Gastroesophageal sphincter (tissue), 4 donors: ENCODE data around the gene LTBP1. TPM values are rescaled to one million over a fixed set of nuclear protein-coding genes. Genes with fewer than 3 reads are reported as not detected.

Experiments used
- ATAC-seq: fragments of 150-250 bp; one replicate; pipeline ENCODE4 v1.9.1; 2016; ENCODE audit warnings: mild to moderate bottlenecking, moderate library complexity
- H3K27ac ChIP-seq, 4 donors: fragments of 200-600 bp; sonication (generic) in 3 of 4; 1 replicate in 3 of 4; 2 replicates in 1 of 4; pipeline ENCODE4 v1.5.1; 2016 to 2019
- H3K27me3 ChIP-seq: fragments of 200-600 bp; sonication (generic); one replicate; pipeline ENCODE4 v1.5.1; 2019
- H3K36me3 ChIP-seq, 2 donors: fragments of 200-600 bp; sonication (generic); one replicate each; pipeline ENCODE4 v1.5.1; 2019; ENCODE audit warnings: control low read depth in 1 of 2
- H3K4me1 ChIP-seq, 3 donors: fragments of 200-600 bp; sonication (generic); 1 replicate in 2 of 3; 2 replicates in 1 of 3; pipeline ENCODE4 v1.5.1; 2016 to 2019; ENCODE audit warnings: control low read depth in 2 of 3
- H3K4me3 ChIP-seq, 2 donors: fragments of 200-600 bp; sonication (generic); one replicate each; pipeline ENCODE4 v1.5.1; 2019; ENCODE audit warnings: mild to moderate bottlenecking in 1 of 2, moderate library complexity in 1 of 2
- H3K9me3 ChIP-seq, 3 donors: fragments of 200-600 bp; sonication (generic); one replicate each; pipeline ENCODE4 v1.5.1; 2017 to 2019; ENCODE audit warnings: control low read depth in 2 of 3
- EP300 ChIP-seq: sonication (generic); formaldehyde crosslinking; IDR thresholded peaks from one replicate; pipeline ENCODE4 v1.6.1; 2017; ENCODE audit warnings: antibody characterized with exemption, mild to moderate bottlenecking
- POLR2A ChIP-seq, 2 donors: fragments of 450-650 bp; IDR thresholded peaks; one replicate each; pipeline ENCODE4 v1.6.1; 2017; ENCODE audit warnings: antibody characterized with exemption in 2 of 2, mild to moderate bottlenecking in 2 of 2, moderate library complexity in 1 of 2
- POLR2AphosphoS5 ChIP-seq: sonication (generic); formaldehyde crosslinking; IDR thresholded peaks from one replicate; pipeline ENCODE4 v1.6.1; 2017; ENCODE audit warnings: antibody characterized with exemption
- WGBS, 2 donors: methylation state at CpG; one replicate each; pipeline ENCODE4 v1.1.5; 2018; ENCODE audit warnings: low coverage in 1 of 2; 5-methylcytosine and 5-hydroxymethylcytosine counted together
- total RNA-seq, 4 donors: library from RNA; depleted of rRNA; stranded (reverse); fragments of >200 nt; gene quantifications; one replicate each; pipeline ENCODE4 v1.1.0, GENCODE V29; 2016
- TF ChIP-seq, protein P1 (sequence below), 4 experiments: fragments of 200-600 bp in 2 of 4; fragments of 450-650 bp in 2 of 4; sonication (generic) in 1 of 4; IDR thresholded peaks; one replicate each; pipeline ENCODE4 v1.5.1; 2017 to 2019; ENCODE audit warnings: antibody characterized with exemption in 4 of 4, mild to moderate bottlenecking in 2 of 4, moderate library complexity in 2 of 4

LTBP1 gene
- total RNA-seq, 4 donors from 2014 or later: 238 to 493 (median 378) TPM

GRCh38 chr2:33188799-33189198 lies 242.0 kb downstream of the LTBP1 start:
- H3K27me3 ChIP-seq: no peaks in the 10 kb centered on the region
- peaks cover 0 to 30% (median 6%) of the 10 kb centered on the region in 3 donors for H3K4me1 ChIP-seq
- WGBS, 2 donors: 98 to 100% methylated on average over 3 of the region's 3 CpGs
- no peaks in the 10 kb centered on the region for H3K9me3 ChIP-seq
- H3K36me3 ChIP-seq: peaks cover 0 to 48% of the 10 kb centered on the region in 2 donors
- no peak overlapping the region for H3K4me3 ChIP-seq
- TF ChIP-seq, protein P1, sequence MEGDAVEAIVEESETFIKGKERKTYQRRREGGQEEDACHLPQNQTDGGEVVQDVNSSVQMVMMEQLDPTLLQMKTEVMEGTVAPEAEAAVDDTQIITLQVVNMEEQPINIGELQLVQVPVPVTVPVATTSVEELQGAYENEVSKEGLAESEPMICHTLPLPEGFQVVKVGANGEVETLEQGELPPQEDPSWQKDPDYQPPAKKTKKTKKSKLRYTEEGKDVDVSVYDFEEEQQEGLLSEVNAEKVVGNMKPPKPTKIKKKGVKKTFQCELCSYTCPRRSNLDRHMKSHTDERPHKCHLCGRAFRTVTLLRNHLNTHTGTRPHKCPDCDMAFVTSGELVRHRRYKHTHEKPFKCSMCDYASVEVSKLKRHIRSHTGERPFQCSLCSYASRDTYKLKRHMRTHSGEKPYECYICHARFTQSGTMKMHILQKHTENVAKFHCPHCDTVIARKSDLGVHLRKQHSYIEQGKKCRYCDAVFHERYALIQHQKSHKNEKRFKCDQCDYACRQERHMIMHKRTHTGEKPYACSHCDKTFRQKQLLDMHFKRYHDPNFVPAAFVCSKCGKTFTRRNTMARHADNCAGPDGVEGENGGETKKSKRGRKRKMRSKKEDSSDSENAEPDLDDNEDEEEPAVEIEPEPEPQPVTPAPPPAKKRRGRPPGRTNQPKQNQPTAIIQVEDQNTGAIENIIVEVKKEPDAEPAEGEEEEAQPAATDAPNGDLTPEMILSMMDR (IDR thresholded peaks at IDR 0.05): no peak
- TF ChIP-seq POLR2A (IDR thresholded peaks at IDR 0.05) (no peak), POLR2AphosphoS5 (no peak), EP300 (no peak)
- ATAC-seq: no peak
- no peak overlapping the region for H3K27ac ChIP-seq

DNA sequence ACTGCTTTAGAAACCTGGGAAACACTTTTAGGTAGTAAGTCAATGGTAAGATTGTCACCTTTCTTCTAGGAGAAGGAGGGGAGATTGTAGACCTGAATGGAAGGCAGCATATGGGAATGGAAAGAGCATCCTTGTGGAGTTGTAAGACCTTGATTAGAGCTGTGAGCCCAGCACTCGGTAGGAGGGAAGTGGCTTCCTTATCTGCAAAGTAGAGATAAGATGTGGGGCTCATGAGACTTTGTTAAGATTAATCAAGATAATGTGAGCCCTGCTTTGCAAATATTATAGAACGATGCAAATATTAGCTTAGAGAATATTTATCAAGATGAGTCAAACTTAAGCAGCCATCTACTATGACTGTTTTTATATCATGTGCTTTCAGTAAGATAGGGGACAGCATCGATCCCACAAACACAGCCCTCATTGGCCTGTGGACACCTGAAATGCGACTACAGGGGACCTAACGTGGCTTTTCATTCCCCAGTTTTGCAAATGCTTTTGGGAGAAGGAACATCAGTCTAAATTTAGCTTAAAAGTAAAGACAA lies 243.7 kb downstream of the LTBP1 start:
- ATAC-seq: no peak
- Histone ChIP-seq H3K36me3 (peaks cover 0 to 65% of the 10 kb centered on the region in 2 donors), H3K27ac (no peak overlapping the region), H3K9me3 (no peaks in the 10 kb centered on the region), H3K4me3 (no peak overlapping the region), H3K4me1 (peaks cover 0 to 30% (median 6%) of the 10 kb centered on the region in 3 donors), H3K27me3 (no peaks in the 10 kb centered on the region)
- TF ChIP-seq, protein P1 (IDR thresholded peaks at IDR 0.05): no peak
- TF ChIP-seq POLR2AphosphoS5 (no peak), EP300 (no peak), POLR2A (IDR thresholded peaks at IDR 0.05) (no peak)
- 30 to 51% methylated on average over 3 to 5 of the region's 5 CpGs for WGBS, 2 donors

DNA sequence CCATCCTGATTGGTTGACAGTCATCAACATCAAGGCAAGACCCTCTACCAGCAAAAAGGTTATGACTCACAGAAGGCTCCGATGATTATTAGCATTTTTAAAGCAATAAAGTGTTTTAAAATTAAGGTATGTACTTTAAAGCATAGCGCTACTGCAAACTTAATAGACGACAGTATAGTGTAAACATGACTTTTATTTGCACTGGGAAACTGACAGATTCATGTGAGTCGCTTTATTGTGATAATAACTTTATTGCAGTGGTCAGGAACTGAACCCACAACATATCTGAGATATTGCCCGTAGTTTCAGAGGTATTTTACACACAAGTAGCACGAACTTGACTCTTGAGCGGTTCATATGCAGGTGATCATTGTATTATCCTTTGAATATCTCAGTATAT lies 249.1 kb downstream of the LTBP1 start:
- no peak overlapping the region for H3K4me3 ChIP-seq
- no peak for ATAC-seq
- WGBS, 2 donors: 90 to 94% methylated on average over 6 to 7 of the region's 7 CpGs
- TF ChIP-seq POLR2AphosphoS5 (no peak), POLR2A (IDR thresholded peaks at IDR 0.05) (no peak)
- TF ChIP-seq, protein P1 (IDR thresholded peaks at IDR 0.05): no peak
- H3K9me3 ChIP-seq: no peaks in the 10 kb centered on the region
- H3K36me3 ChIP-seq: peaks cover 0 to 33% of the 10 kb centered on the region in 2 donors
- no peak overlapping the region for H3K27ac ChIP-seq
- H3K27me3 ChIP-seq: no peaks in the 10 kb centered on the region
- H3K4me1 ChIP-seq: peaks cover 0 to 26% (median 0%) of the 10 kb centered on the region in 3 donors

GRCh38 chr2:33196700-33197099 lies 249.9 kb downstream of the LTBP1 start:
- TF ChIP-seq POLR2A (IDR thresholded peaks at IDR 0.05) (no peak), POLR2AphosphoS5 (no peak), EP300 (no peak)
- TF ChIP-seq, protein P1 (IDR thresholded peaks at IDR 0.05): no peak
- no peaks in the 10 kb centered on the region for H3K27me3 ChIP-seq
- H3K4me3 ChIP-seq: no peak overlapping the region
- no peak for ATAC-seq
- no peaks in the 10 kb centered on the region for H3K9me3 ChIP-seq
- H3K27ac ChIP-seq: no peak overlapping the region
- H3K36me3 ChIP-seq: peaks cover 0 to 33% of the 10 kb centered on the region in 2 donors
- peaks cover 0 to 22% (median 0%) of the 10 kb centered on the region in 3 donors for H3K4me1 ChIP-seq
- WGBS, 2 donors: 82 to 92% methylated on average over 3 of the region's 3 CpGs

GRCh38 chr2:33197198-33197938 lies 250.6 kb downstream of the LTBP1 start:
- 92 to 93% methylated on average over 4 to 5 of the region's 5 CpGs for WGBS, 2 donors
- no peak for ATAC-seq
- TF ChIP-seq POLR2A (IDR thresholded peaks at IDR 0.05) (no peak), EP300 (no peak), POLR2AphosphoS5 (no peak)
- TF ChIP-seq, protein P1 (IDR thresholded peaks at IDR 0.05): no peak

More at GRCh38 chr2:33197198-33197938, 250.6 kb downstream of the LTBP1 start:
- Histone ChIP-seq H3K9me3 (no peaks in the 10 kb centered on the region), H3K36me3 (peaks cover 0 to 33% of the 10 kb centered on the region in 2 donors), H3K27me3 (no peaks in the 10 kb centered on the region), H3K27ac (no peak overlapping the region), H3K4me3 (no peak overlapping the region), H3K4me1 (peaks cover 0 to 23% (median 0%) of the 10 kb centered on the region in 3 donors)
